Erythroblast (primary cell): ENCODE data around the gene ADGRA3.

Experiments
- GATA1 ChIP-seq: IDR thresholded peaks from 2 replicates; pipeline ENCODE4 v1.6.1; 2011; ENCODE audit warnings: low read depth, mild to moderate bottlenecking, control low read depth, low read length, moderate library complexity
- POLR2A ChIP-seq: IDR thresholded peaks from 2 replicates; pipeline ENCODE4 v1.6.1; 2011; ENCODE audit warnings: mild to moderate bottlenecking, low read length

DNA sequence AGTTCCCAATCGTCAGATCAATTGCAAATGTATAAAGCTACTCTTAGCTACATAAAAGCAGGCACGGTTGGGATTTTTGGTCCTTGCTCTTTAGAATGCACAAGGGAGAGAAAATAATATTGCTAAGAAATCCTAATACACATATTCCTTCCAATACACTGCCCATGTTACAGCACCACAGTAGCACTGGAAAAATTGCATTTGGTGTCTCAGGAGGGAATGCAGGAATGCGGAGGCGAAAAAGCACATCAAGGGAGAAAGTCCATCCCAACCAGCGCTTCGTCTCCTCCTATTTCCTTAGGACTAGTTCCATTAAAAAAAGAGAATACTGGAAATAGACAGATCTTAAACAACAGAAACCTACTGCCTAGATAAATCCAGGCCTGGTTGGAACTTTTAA is 23.9 kb downstream of the ADGRA3 start:
- TF ChIP-seq POLR2A, result no peak
- TF ChIP-seq GATA1, result no peak
